COLO668 (cell line): ENCODE data around the gene CFAP92.
"Not testable (repeated sequence)": the region's sequence is repeated elsewhere in the genome, so short reads cannot be mapped to it uniquely, and the experiment has no call there.

Experiments used
- DNase-seq: peaks from one replicate; lab custom pipeline; 2025; ENCODE audit not compliant: unreplicated experiment; lab: John Stamatoyannopoulos, UW

The CFAP92 gene

DNA sequence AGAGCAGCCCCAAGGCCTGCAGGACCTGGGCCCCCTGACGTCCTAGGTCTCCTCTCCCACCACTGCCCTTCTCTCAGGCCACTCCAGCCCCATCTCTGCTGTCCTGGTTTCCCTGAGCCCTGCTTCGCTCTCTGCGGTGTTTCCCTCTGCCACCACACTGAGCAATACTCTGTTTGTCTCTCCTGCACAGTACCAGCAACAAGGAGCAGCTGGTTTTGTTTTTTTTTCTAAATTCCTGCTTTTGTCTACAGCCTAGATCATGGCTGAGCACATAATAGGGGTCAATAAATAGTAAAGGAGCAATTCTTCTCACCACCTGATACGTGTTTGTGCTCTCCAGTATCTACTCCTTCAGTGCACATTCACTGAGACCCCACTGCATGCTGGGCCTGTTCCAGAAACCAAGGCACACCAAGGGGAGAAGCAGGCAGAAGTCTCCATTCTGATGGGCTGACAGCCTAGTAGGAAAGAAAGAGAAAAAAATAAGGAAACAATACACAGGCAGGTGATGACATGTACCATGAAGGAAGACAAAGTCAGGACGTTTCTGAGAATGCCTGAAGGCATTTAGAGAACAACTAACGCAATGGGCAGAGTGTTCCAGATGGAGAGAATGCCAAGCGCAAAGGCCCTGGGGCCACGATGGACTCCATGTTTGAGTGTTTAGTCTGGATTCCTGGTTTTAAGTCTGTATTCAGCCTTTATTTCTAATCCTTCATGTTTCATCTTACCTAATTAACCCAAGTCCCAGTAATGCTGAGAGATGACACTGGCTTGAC, 120.4 kb downstream of the CFAP92 start:
- no peak for DNase-seq

DNA sequence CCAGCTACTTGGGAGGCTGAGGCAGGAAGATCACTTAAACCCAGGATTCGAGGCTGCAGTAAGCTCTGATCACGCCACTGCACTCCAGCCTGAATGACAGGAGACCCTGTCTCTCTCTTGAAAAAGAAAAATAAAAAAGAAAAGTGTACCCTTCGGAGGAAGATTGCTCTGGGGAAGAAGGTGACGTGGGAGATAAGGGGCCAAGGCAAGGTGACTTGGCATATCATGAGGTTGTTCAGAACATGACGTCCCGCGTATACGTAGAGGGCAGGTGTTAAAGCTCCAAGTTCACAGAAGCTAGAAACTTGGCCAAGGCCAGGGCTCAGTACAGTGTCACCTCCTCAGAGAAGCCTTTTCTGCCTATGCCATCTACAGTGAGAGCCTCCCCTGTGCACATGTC, 121.1 kb downstream of the CFAP92 start:
- DNase-seq: no peak

DNA sequence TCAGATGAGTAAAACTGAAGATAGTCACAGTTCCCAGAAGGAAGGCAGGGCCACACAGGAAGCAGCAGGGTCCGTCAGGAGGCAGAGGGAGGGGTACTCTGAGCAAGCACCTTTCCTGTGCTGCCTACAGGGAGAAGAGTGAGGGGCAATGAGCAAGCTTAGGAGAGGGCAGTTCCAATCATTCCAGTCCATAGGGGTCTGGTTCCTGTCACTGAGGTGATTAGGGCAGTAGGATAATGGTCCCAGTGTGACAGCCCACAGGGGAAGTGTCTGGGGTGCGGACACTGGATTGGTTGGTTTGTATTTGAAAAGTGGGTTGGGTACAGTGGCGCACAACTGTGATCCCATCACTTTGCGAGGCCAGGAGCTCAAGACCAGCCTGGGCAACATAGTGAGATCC, 121.6 kb downstream of the CFAP92 start:
- DNase-seq: no peak

GRCh38 chr3:128870347-128870746, 123.5 kb downstream of the CFAP92 start:
- no peak for DNase-seq

DNA sequence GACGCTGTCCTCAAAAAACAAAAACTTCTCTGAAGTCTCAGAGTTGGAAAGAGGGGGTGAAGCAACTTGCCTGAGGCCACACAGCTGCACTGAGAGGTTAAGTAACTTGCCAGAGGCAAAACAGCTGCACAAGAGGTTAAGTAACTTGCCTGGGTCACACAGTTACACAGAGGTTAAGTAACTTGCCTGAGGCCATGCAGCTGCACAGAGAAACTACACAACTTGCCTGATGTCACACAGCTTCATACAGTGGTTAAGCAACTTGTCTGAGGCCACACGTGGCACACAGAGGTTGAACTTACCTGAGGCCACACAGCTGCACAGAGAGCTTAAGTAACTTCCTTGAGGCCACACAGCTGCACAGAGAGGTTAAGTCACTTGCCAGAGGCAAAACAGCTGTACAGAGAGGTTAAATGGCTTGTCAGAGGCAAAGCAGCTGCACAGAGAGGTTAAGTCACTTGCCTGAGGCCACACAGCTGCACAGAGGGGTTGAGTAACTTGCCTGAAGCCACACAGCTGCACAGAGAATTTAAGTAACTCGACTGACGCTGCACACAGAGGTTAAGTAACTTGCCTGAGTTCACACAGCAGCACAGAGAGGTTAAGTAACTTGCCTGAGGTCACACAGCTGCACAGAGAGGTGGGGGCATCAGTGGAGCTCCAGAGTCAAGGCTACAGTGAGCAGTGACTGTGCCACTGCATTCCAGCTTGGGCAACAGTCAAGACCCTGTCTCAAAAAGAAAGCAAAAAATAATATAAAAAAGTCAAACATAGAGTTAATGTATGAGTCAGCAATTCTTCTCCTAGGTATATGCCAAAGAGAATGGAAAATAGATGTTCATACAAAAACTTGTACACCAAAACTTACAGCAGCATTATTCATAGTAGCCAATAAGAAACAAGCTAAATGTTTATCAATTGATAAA, 126.4 kb downstream of the CFAP92 start:
- no peak for DNase-seq

- not testable (repeated sequence) for DNase-seq
Measured at GRCh38 chr3:128864849-128865804, 128.7 kb downstream of the CFAP92 start.

GRCh38 chr3:128864351-128864811, 129.5 kb downstream of the CFAP92 start:
- DNase-seq: no peak

- no peak for DNase-seq
Measured at GRCh38 chr3:128863560-128863959, 130.3 kb downstream of the CFAP92 start.

DNA sequence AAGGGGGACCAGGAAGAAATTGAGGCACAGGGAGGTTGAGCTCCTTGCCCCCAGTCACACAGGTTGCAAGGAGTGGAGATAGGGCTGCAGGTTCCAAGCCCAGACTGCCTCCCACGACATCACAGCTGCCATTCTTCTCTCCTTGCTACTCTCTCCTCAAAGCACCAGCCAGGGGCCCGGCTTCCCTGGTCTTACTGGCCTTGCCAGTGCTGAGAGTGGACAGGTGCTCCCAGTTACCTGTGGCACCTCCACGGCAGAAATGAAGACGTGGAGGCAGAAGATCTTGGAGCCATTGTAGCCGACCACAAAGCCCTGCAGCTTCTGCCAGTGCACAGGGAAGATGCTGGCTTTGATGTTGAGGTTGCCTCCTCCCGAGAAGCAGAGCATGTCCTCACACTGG, 132.4 kb downstream of the CFAP92 start:
- DNase-seq: no peak
